SW480 (cell line): Measurements from ENCODE around the gene AAK1.
"Not testable (repeated sequence)": the region's sequence is repeated elsewhere in the genome, so short reads cannot be mapped to it uniquely, and the experiment has no call there.

Source experiments
- DNase-seq: peaks from one replicate; pipeline ENCODE4 v3.0.0-alpha.2; 2016; ENCODE audit warnings: low spot score

The AAK1 gene

DNA sequence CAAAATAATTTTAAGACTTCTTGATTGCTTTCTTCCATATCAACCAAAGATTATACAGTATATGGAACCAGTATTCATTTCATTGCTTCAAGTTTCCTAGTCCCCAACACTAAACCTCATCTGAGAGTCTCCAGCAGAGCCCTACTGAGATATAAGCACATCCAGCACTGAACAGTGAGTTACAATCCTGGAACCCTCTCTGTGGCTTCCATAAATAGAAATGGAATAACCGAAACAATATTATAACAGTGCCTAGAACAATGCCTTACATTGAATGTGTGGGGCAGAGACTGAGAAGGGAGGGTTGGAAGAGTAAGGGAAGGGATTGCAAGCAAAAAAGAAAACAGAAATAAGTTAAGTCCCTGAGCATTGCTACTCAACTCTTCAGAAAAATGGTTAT lies 18.9 kb downstream of the AAK1 start:
- no peak for DNase-seq

DNA sequence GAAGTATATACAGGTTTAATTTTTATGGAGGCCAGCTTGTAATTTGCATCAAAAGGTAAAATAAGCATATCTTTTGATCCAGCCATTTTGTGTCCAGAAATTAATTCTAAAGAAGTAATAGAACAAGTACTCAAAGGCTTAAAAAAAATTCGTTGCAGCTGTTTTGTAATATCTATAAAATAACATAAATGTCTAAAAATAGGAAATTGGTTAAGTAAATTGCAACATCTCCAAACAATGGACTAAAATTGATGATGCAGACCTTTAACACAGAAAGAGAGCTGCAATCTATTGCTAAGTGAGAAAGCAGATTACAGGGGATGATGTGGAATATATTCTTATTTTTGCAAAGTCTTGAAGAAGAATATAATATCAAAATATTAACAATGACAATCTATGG lies 19.4 kb downstream of the AAK1 start:
- DNase-seq: no peak

DNA sequence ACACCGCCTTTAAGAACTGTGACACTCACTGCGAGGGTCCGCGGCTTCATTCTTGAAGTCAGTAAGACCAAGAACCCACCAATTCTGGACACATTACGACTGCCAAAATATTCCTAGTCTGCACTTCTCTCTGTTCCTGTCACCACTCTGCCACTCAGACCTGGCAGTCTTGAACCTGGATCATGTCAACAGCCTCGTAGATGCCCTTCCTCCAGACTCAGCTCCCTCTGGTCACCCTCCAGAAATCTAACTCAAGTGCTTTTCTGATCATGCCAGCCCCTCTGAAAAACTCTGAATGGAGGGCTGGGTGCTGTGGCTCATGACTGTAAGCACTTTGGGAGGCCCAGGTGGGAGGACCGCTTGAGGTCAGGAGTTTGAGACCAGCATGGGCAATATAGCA lies 20.3 kb downstream of the AAK1 start:
- DNase-seq: no peak

DNA sequence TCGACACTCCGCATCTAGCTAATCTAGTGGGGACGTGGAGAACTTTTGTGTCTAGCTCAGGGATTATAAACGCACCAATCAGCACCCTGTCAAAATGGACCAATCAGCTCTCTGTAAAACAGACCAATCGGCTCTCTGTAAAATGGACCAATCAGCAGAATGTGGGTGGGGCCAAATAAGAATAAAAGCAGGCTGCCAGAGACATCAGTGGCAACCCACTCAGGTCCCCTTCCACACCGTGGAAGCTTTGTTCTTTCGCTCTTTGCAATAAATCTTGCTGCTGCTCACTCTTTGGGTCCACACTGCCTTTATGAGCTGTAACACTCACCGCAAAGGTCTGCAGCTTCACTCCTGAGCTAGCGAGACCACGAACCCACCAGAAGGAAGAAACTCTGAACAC lies 20.7 kb downstream of the AAK1 start:
- DNase-seq: not testable (repeated sequence)

DNA sequence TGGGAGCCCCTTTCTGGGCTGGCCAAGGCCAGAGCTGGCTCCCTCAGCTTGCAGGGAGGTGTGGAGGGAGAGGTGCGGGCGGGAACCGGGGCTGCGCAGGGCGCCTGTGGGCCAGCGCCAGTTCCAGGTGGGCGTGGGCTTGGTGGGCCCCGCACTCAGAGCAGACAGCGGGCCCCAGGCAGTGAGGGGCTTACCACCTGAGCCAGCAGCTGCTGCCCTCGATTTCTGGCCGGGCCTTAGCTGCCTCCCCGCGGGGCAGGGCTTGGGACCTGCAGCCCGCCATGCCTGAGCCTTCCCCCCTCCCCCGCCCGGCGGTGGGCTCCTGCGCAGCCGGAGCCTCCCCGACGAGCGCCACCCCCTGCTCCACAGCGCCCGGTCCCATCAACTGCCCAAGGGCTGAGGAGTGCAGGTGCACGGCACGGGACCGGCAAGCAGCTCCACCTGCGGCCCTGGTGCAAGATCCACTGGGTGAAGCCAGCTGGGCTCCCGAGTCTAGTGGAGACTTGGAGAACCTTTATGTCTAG lies 21.5 kb downstream of the AAK1 start:
- DNase-seq: not testable (repeated sequence)

DNA sequence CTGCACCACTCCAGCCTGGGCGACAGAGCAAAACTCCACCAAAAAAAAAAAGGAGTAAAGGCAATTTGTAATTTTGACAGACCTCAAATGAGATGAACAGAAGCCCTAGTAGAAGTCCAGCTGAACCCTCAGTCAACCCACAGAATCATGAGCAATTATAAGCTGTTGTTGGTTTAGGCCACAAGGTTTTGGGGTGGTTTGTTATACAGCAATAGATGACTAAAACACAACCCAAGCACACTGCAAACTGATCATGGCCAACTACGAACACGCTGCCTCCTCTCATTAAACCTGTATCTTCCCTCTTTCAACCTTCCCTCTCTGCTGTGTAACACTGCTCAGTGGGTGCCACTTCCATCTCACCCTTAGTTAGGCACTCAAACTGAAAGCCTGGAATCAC lies 22.1 kb downstream of the AAK1 start:
- DNase-seq: no peak

DNA sequence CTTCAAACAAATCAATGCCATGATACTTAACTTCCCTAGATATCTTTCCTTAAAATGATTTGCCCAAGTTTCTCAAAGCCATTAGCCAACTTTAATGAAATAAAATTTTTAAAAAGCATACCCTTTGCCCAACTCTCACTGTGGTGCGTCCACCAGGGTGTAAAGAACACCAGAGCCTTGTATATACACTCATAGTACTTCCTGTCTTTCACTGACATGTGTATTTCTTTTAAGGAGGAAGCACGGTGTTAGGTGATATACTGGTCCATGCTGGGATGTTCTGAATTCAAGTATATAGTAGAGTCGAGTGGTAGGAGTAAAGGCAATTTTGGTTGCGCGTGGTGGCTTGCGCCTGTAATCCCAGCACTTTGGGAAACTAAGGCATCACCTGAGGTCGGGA lies 22.7 kb downstream of the AAK1 start:
- no peak for DNase-seq

DNA sequence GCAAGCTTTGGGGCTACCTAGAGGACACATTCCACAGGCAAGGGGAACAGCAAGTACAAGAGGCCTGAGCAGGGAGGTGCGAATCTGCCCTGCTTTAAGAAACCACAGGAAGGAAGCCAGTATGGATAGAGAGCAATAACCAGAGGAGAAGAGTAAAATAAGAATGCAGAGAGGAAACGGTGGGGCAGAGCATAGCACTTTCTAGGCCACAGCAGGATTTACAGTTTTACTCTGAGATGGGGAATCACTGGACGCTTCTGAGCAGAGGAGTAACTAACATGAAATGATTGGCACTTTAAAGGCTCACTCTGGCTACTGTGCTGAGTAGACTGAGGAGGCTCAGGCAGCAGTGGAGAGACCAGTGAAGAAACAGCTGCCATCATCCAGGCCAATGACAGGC lies 23.8 kb downstream of the AAK1 start:
- DNase-seq: no peak

DNA sequence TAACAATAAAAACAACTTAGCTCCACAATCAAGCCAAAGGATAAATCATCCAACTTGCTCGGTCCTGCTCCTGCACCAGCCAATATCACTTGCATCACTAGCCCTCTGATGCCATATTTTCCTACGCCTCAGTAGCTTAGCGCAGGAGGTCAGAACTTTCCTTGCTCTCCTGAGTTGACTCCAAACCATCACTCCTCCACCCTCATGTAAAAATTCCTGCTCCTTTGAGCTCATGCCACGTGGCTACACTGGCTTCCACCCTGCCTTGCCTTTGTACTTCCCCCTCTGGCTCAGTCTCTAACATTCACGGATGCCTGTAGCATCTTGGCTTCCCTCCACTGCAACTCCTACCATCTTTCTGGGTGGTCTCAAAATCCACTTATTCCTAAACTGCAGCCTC lies 25.2 kb downstream of the AAK1 start:
- DNase-seq: no peak

DNA sequence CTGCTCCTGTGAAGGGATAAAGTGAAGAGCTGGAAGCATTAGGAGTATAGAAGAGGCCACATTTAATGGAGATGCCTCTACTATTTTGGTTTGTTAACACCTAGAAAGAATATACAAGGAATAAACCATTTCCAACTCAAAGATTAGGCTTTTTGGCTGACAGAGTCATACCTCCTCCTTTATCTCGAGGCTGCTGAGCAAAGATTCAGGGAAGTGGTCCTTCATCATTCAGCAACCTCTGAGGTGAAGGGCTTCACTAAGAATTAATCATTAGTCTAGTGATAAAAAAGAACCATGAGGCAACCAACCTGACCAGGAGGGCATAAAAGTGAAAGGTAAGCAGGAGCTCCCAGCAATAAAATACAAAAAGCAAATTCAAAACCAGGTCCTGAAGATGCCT lies 25.8 kb downstream of the AAK1 start:
- DNase-seq: no peak

DNA sequence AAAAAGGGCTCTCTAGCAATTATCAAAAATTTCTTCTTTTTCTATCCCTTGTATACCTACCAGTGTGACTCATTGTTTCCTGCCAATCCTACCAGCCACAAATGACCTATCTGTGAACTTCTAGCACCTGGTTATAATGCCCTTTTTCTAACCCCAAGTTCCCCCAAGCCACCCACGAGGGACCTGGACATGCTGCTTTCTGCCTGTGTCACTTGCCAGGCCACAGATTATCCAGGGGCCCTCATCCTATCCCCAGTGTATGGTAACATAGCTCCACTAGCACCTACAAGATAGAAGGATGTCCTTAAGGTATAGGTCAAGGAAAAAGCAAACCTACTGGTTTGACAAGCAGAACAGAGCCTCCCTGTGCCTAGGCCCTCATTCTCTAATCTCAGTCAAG lies 26.8 kb downstream of the AAK1 start:
- DNase-seq: peak; percentile 80

DNA sequence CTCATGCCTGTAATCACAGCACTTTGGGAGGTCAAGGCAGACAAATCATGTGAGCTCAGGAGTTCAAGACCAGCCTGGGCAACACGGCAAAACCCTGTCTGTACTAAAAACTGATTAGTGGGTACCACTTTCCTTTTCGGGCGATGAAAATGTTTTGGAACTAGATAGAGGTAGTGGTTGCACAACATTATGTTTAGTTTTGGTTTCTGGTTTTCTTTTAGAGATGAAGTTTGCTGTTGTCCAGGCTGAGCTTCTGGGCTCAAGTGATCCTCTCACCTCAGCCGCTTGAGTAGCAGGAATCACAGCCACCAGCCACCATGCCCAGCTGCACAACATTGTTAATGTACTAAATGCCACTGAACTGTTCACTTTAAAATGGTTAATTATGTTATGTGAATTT lies 27.6 kb downstream of the AAK1 start:
- DNase-seq: no peak

DNA sequence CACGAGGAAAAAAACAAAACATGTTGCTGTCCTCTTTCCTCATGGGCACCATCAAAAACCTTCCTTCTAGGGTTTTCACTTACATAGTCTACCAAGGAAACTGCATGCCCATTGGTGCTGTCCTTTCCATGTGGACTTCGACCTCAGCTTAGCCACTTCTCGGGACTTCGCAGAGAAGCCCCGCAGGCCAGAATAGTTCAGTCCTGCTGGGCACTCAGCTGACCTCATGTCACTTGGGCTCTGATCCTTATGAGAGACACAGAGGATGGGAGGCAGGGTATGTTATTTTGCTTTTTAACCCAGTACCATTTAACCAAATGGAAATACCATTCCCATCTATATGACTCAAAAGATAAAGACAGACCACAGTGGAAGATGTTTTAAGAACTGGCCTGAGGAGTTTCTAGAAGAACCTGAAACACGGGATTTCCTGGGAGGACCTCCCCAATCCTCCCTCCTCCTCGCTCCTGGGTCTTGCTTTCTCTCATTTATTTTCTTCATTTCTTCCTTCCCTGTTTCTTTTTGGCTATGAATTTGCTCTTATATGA lies 28.4 kb downstream of the AAK1 start:
- DNase-seq: no peak

DNA sequence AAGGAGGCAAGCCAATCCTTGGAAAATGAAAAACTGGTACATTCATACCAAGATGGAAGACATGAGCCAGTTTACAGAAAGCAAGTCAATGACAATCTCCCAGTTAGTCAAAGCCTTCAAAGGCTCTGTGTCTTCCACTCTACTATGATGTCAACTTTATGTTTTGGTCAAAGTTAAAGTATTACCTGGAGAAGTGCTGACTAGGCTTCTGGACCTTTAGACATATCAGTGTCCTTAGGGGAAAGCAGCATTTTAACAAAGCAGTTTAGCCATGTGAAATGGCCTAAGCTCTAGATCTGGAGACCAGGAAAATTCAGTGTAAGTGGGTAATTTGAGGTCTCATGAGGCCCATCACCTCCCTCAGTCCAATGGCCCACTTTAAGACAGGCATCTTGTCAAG lies 30.8 kb downstream of the AAK1 start:
- no peak for DNase-seq

DNA sequence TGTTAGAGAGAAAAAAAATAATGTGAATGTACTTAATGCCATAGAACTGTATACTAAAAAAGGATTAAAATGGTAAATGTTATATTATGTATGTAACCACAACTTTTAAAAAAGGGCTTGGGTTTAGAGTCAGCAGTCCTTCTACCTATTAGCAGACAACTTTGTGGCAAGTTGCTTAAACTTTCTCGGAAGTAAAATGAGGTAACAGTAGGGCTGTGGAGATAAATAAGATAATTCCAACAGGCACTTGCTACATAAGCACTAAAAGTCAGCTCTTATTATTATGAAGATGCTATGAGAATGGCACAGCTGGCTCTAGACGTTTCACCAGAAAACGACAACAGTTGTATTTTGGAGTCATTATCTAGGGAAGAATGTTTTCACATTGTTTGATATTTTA lies 31.3 kb downstream of the AAK1 start:
- no peak for DNase-seq

DNA sequence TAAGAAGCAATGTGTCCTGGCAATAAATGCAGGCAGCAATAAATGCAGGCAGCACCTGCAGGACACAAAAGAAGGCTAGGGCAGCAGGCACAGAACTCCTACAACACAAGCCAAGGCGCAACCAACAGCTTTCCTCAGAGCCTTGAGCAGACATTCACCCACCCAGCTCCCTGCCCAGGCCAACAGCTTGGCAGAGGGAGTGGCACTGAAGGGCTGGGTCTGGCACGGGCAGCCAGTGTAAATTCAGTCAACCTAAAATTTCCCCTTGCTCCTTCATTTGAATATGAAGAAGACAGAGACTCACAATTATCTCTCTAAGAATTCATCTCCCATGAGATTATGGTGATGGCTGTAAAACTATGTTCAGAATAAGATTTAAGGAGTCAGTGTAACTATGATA lies 35.4 kb downstream of the AAK1 start:
- DNase-seq: no peak

DNA sequence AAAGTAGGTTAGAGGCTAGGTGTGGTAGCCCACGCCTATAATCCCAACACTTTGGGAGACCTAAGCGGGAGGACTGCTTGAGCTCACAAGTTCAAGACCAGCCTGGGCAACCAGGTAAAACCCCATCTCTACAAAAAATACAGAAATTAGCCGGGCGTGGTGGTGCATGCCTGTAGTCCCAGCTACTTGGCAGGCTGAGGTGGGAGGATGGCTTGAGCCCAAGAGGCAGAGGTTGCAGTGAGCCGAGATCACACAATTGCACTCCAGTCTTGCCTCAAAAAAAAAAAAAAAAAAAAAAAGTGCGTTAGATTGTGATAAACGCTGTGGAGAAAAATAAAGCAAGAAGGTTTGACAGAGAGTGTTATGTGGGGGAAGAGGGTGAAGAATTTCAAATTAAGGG lies 36.8 kb downstream of the AAK1 start:
- not testable (repeated sequence) for DNase-seq

DNA sequence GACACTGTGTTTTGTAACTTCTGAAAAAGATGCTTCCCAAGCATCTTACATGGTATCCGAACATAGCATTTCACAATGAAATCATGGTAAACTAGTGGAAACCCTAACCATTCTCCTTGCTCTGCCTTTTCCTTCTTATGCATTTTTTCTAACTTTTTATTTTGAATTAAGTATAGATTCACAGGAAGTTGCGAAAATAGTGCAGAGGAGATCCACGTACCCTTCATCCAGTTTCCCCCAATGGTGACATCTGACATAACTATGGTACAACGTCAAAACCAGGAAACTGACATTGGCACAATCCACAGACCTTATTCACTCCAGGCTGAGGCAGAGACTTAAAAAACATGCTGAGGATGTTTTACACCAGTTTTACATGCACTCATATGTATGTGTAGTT lies 38.3 kb downstream of the AAK1 start:
- DNase-seq: no peak

DNA sequence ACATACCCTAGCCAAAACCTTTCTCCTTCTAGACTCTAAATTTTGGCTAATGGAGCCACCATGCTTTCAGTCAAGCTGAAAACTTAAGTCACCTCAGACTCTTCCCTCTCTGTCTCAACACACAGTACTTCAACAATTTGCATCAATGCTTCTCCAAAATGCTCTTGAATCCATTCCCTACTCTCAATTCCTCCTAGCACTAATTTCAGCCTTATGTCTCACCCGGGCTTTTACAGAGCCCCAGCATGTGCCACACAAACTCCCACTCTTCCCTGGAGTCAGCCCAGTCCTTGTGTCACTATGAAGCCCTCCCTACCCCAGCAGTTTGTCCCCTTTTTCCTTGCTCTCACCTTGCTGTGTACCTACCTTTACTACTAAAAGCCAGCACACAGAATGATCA lies 38.7 kb downstream of the AAK1 start:
- no peak for DNase-seq

DNA sequence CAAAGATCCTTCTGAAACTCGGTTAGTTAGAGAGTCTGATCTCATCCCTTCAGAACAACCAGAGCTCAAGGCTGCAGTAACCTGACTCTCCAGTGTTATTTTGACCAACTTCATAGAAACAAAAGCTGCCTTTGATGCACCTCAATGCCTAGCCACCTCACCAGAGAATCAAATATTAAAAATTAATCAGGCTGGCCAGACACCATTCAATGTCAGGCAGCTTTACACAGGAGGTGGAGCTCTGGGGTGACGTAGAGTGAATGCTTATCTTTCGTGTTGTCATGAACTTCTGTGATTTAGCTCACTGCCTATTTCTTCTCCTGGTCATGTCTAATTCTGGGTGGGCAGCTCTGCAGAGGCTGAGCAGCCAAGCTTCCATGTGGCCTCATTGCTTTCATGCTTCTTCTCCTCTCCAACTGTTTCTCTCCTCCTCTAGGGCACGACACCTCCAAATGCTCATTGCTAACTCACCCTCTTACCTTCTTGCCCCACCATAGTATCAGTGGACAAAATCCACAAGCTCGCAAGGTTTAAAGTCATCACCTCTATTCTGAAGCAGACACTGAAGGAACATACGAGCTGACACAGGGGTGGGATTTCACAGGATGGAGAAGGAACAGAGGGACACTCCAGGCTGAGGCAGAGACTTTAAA lies 39.4 kb downstream of the AAK1 start:
- DNase-seq: no peak

DNA sequence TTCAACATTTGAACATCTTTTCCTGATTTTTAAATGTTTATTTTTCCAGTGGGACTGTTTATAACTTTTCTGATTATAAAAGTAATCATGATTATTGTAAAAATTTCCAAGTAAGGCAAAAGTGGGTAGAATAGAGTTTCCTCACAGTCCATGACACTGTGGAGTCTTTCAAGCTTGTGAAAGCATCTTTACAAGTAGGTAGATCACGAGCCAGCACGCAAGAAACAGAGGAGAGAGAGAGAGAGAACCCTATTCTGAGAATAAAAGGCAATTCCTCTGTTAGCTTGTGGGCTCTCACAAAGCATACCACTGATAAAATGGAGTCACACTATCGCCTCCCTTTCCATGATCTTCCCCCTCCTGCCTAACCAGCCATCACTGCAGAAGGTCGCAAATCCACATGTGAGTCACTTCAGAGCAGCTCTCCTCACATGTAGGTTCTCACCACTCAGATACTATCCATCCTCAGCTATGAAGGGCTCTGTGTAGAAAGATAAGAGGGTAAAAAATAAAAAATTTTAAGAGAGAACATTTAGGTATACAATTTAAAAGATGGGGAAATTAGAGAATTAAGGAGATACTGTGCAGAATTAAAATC lies 40.3 kb downstream of the AAK1 start:
- DNase-seq: no peak

DNA sequence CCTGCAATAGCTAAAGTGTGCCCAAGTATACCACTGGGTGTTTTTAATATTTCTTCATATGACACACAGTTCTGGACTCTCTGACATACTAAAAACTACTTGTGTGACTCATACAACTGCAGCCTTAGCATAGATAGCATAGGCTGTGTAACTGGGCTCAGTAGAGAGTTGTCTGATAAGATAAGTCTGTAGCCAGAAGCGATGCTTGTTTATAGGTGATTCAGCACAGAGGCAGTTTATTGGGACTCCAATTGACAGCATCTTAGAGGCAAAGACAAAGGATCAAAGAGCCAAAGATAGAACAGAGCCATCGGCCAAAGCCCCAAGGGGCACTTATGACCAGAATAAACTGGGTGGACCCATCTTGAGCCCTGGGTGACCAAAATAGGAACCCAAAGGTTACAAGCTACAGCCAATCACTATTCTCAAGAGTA lies 42.3 kb downstream of the AAK1 start:
- peak; percentile 33 for DNase-seq

DNA sequence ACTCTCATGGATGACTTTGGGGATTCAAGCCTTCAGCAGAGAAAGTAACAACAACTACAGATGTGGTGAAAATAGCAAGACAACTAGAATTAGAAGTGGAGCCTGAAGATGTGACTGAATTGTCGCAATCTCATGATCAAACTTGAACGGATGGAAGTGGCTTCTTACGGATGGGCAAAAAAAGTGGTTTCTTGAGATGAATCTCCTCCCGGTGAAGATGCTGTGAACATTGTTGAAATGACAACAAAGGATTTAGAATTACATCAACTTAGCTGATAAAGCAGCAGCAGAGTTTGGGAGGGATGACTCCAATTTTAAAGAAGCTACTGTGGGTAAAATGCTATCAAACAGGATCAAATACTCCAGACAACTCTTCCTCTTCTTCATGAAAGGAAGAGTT lies 43.1 kb downstream of the AAK1 start:
- DNase-seq: no peak
